IMR-90 (cell line): Measurements from ENCODE around the gene TRIM73. TPM values are rescaled to one million over a fixed set of nuclear protein-coding genes. Genes with fewer than 3 reads are reported as not detected.
"Not testable (repeated sequence)": the region's sequence is repeated elsewhere in the genome, so short reads cannot be mapped to it uniquely, and the experiment has no call there.

ENCODE experiments used
- ATAC-seq: fragments of 200-7000 bp; cut with Tn5 transposase; 2 replicates; pipeline ENCODE4 v1.9.1; 2020; ENCODE audit warnings: low read depth, mild to moderate bottlenecking, moderate library complexity
- BruUV-seq: library from RNA; stranded (reverse); fragments of 400-500 nt; replicated peaks from 2 replicates; lab custom pipeline; 2021; lab: Mats Ljungman, UMichigan
- CTCF ChIA-PET: fragments of 300-600 bp; formaldehyde crosslinking; extraction: SDS; loops from one replicate; lab custom pipeline; 2021; ENCODE audit warnings: antibody characterized with exemption; lab: Yijun Ruan, JAX
- POLR2A ChIA-PET: fragments of 300-600 bp; sonication (Branson Sonifier 250); formaldehyde crosslinking; loops from one replicate; lab custom pipeline; 2022; ENCODE audit warnings: antibody characterized with exemption; ENCODE audit not compliant: unreplicated experiment; lab: Charles Lee
- DNase-seq: peaks from one replicate; pipeline ENCODE4 v3.0.0; 2013
- H2AFZ ChIP-seq: replicated peaks from 2 replicates; pipeline ENCODE3; 2013; ENCODE audit warnings: low read length, mild to moderate bottlenecking; ENCODE audit not compliant: poor library complexity
- H2AK5ac ChIP-seq: 2 replicates; pipeline ENCODE4 v1.6.1; 2013; ENCODE audit warnings: low read depth, low read length, inconsistent platforms
- H2AK9ac ChIP-seq: replicated peaks from 2 replicates; pipeline ENCODE3; 2013; ENCODE audit warnings: mild to moderate bottlenecking, low read depth, low read length, moderate library complexity; ENCODE audit not compliant: poor library complexity
- H2BK120ac ChIP-seq: 2 replicates; pipeline ENCODE4 v1.6.1; 2013; ENCODE audit warnings: low read depth, low read length, inconsistent platforms
- H2BK15ac ChIP-seq: 3 replicates; pipeline ENCODE4 v1.6.1; 2013; ENCODE audit warnings: low read depth, low read length, inconsistent platforms
- H2BK20ac ChIP-seq: 2 replicates; pipeline ENCODE4 v1.6.1; 2013; ENCODE audit warnings: low read depth, mild to moderate bottlenecking, inconsistent platforms, low read length, moderate library complexity
- H2BK5ac ChIP-seq: 2 replicates; pipeline ENCODE4 v1.6.1; 2013; ENCODE audit warnings: mild to moderate bottlenecking, low read depth, low read length, inconsistent platforms; ENCODE audit not compliant: poor library complexity, severe bottlenecking
- H3K14ac ChIP-seq: replicated peaks from 2 replicates; pipeline ENCODE4 v1.6.1; 2013; ENCODE audit warnings: low read depth, low read length, inconsistent platforms
- H3K18ac ChIP-seq: 2 replicates; pipeline ENCODE4 v1.6.1; 2013; ENCODE audit warnings: low read depth, low read length, control low read depth
- H3K23ac ChIP-seq: 2 replicates; pipeline ENCODE4 v1.6.1; 2013; ENCODE audit warnings: low read depth, low read length, inconsistent platforms
- H3K27ac ChIP-seq: 2 replicates; pipeline ENCODE4 v1.5.1; 2013; ENCODE audit warnings: mild to moderate bottlenecking, control low read depth, low read length; ENCODE audit not compliant: insufficient read depth
- H3K27me3 ChIP-seq: 2 replicates; pipeline ENCODE4 v1.6.1; 2013; ENCODE audit warnings: low read length; ENCODE audit not compliant: control insufficient read depth, insufficient read depth
- H3K36me3 ChIP-seq: 2 replicates; pipeline ENCODE4 v1.6.1; 2013; ENCODE audit warnings: low read length, mixed read lengths; ENCODE audit not compliant: control insufficient read depth, insufficient read depth
- H3K4ac ChIP-seq: 2 replicates; pipeline ENCODE4 v1.6.1; 2013; ENCODE audit warnings: low read depth, low read length, inconsistent platforms
- H3K4me1 ChIP-seq: 2 replicates; pipeline ENCODE4 v1.6.1; 2013; ENCODE audit warnings: low read length, mixed read lengths; ENCODE audit not compliant: control insufficient read depth, insufficient read depth
- H3K4me2 ChIP-seq: 2 replicates; pipeline ENCODE4 v1.6.1; 2013; ENCODE audit warnings: low read depth, mild to moderate bottlenecking, control low read depth, low read length, moderate library complexity
- H3K4me3 ChIP-seq: 2 replicates; pipeline ENCODE4 v1.5.1; 2013; ENCODE audit warnings: low read depth, mild to moderate bottlenecking, control low read depth, low read length, moderate library complexity; ENCODE audit not compliant: insufficient read depth
- H3K56ac ChIP-seq: 2 replicates; pipeline ENCODE4 v1.6.1; 2013; ENCODE audit warnings: low read length, inconsistent platforms; ENCODE audit not compliant: insufficient read depth; ENCODE audit errors: extremely low read depth
- H3K79me1 ChIP-seq, 2 experiments: 2 replicates each; pipeline ENCODE4 v1.6.1; 2013; ENCODE audit warnings: low read length in 2 of 2, inconsistent platforms in 1 of 2, low read depth in 1 of 2
- H3K9ac ChIP-seq: 2 replicates; pipeline ENCODE4 v1.6.1; 2013; ENCODE audit warnings: low read depth, low read length, control low read depth
- H3K9me1 ChIP-seq: 2 replicates; pipeline ENCODE4 v1.6.1; 2013; ENCODE audit warnings: low read length, inconsistent platforms; ENCODE audit not compliant: insufficient read depth
- H3K9me3 ChIP-seq: 2 replicates; pipeline ENCODE4 v1.6.1; 2013; ENCODE audit warnings: low read length; ENCODE audit not compliant: control insufficient read depth, insufficient read depth
- H4K20me1 ChIP-seq: 2 replicates; pipeline ENCODE4 v1.6.1; 2013; ENCODE audit warnings: low read length, inconsistent platforms; ENCODE audit not compliant: insufficient read depth
- H4K5ac ChIP-seq: 2 replicates; pipeline ENCODE4 v1.6.1; 2013; ENCODE audit warnings: mild to moderate bottlenecking, low read depth, low read length, control low read depth
- H4K8ac ChIP-seq, 2 experiments: 2 replicates each; pipeline ENCODE4 v1.6.1; 2013; ENCODE audit warnings: low read depth in 2 of 2, low read length in 2 of 2, control low read depth in 1 of 2, inconsistent platforms in 1 of 2
- H4K91ac ChIP-seq: 2 replicates; pipeline ENCODE4 v1.6.1; 2013; ENCODE audit warnings: low read depth, low read length, inconsistent platforms; ENCODE audit not compliant: insufficient read depth
- WGBS, 2 experiments: methylation state at CpG; one replicate each; pipeline versions ENCODE4 v1.1.5 to v1.1.7; 2013; ENCODE audit warnings: missing lambda C conversion rate in 2 of 2; ENCODE audit not compliant: insufficient read length in 1 of 2; ENCODE audit errors: extremely low coverage in 2 of 2; 5-methylcytosine and 5-hydroxymethylcytosine counted together
- dilution Hi-C: fragments of 300-500 bp; cut with HindIII; formaldehyde crosslinking; loops from one replicate; pipeline ENCODE4 v1.14.3; 2018; ENCODE audit warnings: low sequenced_read_pairs; ENCODE audit not compliant: unreplicated experiment
- in situ Hi-C: fragments of 300-500 bp; cut with MboI; formaldehyde crosslinking; loops from 3 replicates; pipeline ENCODE4 v1.14.3; 2019; ENCODE audit warnings: low sequenced_read_pairs, inconsistent platforms, mixed read lengths
- intact Hi-C: fragments of 100-400 bp; cut with micrococcal nuclease; formaldehyde crosslinking; loops from 2 replicates; pipeline ENCODE4 v1.10.0; 2022
- polyA plus RNA-seq, 3 experiments: library from polyadenylated mRNA; depleted of rRNA; stranded (reverse); fragments of >200 nt; gene quantifications; 2 replicates each; pipeline ENCODE4 v1.2.3, GENCODE V29; 2012; ENCODE audit warnings: low replicate concordance in 1 of 3
- total RNA-seq: library from RNA; depleted of rRNA; stranded (reverse); fragments of >200 nt; gene quantifications from 2 replicates; pipeline ENCODE4 v1.2.3, GENCODE V29; 2012

TRIM73 gene
- total and polyA plus RNA-seq, 2 of the 4 experiments (the other 2 are of a cell fraction), result 0.18 to 0.84 TPM

GRCh38 chr7:75415428-75415817 is 20.0 kb downstream of the TRIM73 start:
- H3K18ac ChIP-seq, H3K14ac ChIP-seq, H3K27ac ChIP-seq, H2BK5ac ChIP-seq, H3K4me3 ChIP-seq, H3K27me3 ChIP-seq, H3K9me1 ChIP-seq, H2BK120ac ChIP-seq, H3K9me3 ChIP-seq, H3K79me1 ChIP-seq, H3K4me1 ChIP-seq, H3K56ac ChIP-seq, intact Hi-C loops, H4K5ac ChIP-seq, in situ Hi-C loops, BruUV-seq, H3K4ac ChIP-seq, H2BK20ac ChIP-seq, H2AK5ac ChIP-seq, H3K4me2 ChIP-seq, ATAC-seq, H4K20me1 ChIP-seq, H4K8ac ChIP-seq, H3K9ac ChIP-seq, dilution Hi-C loops, CTCF ChIA-PET, POLR2A ChIA-PET, H2AFZ ChIP-seq, H4K91ac ChIP-seq, H2BK15ac ChIP-seq, H2AK9ac ChIP-seq, DNase-seq, H3K23ac ChIP-seq: not testable (repeated sequence)
- peaks cover 28% of the 10 kb centered on the region for H3K36me3 ChIP-seq
- WGBS, 2 experiments, result 85% methylated on average over 3 of the region's 11 CpGs; no CpG with 5 or more reads in 1 of the 2 experiments

- H2BK5ac ChIP-seq, H3K23ac ChIP-seq, in situ Hi-C loops, POLR2A ChIA-PET, H3K9me1 ChIP-seq, H3K4ac ChIP-seq, H3K18ac ChIP-seq, ATAC-seq, H2BK20ac ChIP-seq, H3K4me2 ChIP-seq, intact Hi-C loops, H2AK5ac ChIP-seq, H3K9me3 ChIP-seq, H3K27ac ChIP-seq, H3K56ac ChIP-seq, H2BK15ac ChIP-seq, H2AFZ ChIP-seq, H4K20me1 ChIP-seq, H3K9ac ChIP-seq, H4K5ac ChIP-seq, dilution Hi-C loops, H2BK120ac ChIP-seq, H3K4me1 ChIP-seq, H3K27me3 ChIP-seq, BruUV-seq, DNase-seq, H4K8ac ChIP-seq, H3K4me3 ChIP-seq, H4K91ac ChIP-seq, H2AK9ac ChIP-seq, H3K14ac ChIP-seq, H3K79me1 ChIP-seq, CTCF ChIA-PET: not testable (repeated sequence)
- 87% methylated on average over 3 of the region's 27 CpGs; no CpG with 5 or more reads in 1 of the 2 experiments for WGBS, 2 experiments
- peaks cover 32% of the 10 kb centered on the region for H3K36me3 ChIP-seq
Observed at GRCh38 chr7:75415829-75416373, 20.5 kb downstream of the TRIM73 start.
